Thyroid gland (tissue), 4 donors: Measurements from ENCODE around the gene RNF40. TPM values are rescaled to one million over a fixed set of nuclear protein-coding genes. Genes with fewer than 3 reads are reported as not detected.

Experiments
- DNase-seq, 2 donors: peaks; one replicate each; pipeline ENCODE4 v3.0.0-alpha.2; 2019
- H3K27ac ChIP-seq, 3 donors: fragments of 200-600 bp; sonication (generic); 1 replicate in 2 of 3; 2 replicates in 1 of 3; pipeline ENCODE4 v1.5.1; 2016 to 2019; ENCODE audit warnings: mild to moderate bottlenecking in 1 of 3, moderate library complexity in 1 of 3
- H3K27me3 ChIP-seq: fragments of 200-600 bp; sonication (generic); one replicate; pipeline ENCODE4 v1.5.1; 2019
- H3K36me3 ChIP-seq, 2 donors: fragments of 200-600 bp; sonication (generic); one replicate each; pipeline ENCODE4 v1.5.1; 2016 to 2019
- H3K4me1 ChIP-seq, 2 donors: fragments of 200-600 bp; sonication (generic); one replicate each; pipeline ENCODE4 v1.5.1; 2017 to 2019
- H3K4me3 ChIP-seq, 3 donors: fragments of 200-600 bp; sonication (generic); replicated peaks in 1 of 3; 1 replicate in 2 of 3; 2 replicates in 1 of 3; pipeline ENCODE4 v1.5.1; 2016; ENCODE audit warnings: mild to moderate bottlenecking in 1 of 3
- H3K9me3 ChIP-seq: fragments of 200-600 bp; sonication (generic); one replicate; pipeline ENCODE4 v1.5.1; 2017
- CTCF ChIP-seq, 6 experiments: fragments of 200-600 bp in 3 of 6; fragments of 450-650 bp in 3 of 6; sonication (generic) in 3 of 6; IDR thresholded peaks; one replicate each; pipeline ENCODE4 v1.5.1; 2016 to 2019; ENCODE audit warnings: antibody characterized with exemption in 6 of 6, mild to moderate bottlenecking in 2 of 6, inconsistent platforms in 1 of 6, moderate library complexity in 1 of 6
- POLR2A ChIP-seq, 2 donors: fragments of 450-650 bp; IDR thresholded peaks; one replicate each; pipeline ENCODE4 v1.6.1; 2017; ENCODE audit warnings: antibody characterized with exemption in 2 of 2, mild to moderate bottlenecking in 2 of 2, moderate library complexity in 1 of 2
- WGBS, 2 donors: methylation state at CpG; one replicate each; pipeline ENCODE4 v1.1.5; 2017; 5-methylcytosine and 5-hydroxymethylcytosine counted together
- intact Hi-C: fragments of 100-400 bp; cut with DNase I; formaldehyde crosslinking; loops from one replicate; pipeline ENCODE4 v1.15.1; 2023
- total RNA-seq, 4 donors: library from RNA; depleted of rRNA; stranded (reverse); fragments of >200 nt; gene quantifications; one replicate each; pipeline ENCODE4 v1.2.3, GENCODE V29; 2016

The RNF40 gene
- total RNA-seq, 4 donors from 2014 or later = 105 to 147 (median 113) TPM

- DNase-seq = no peak
- no peak for TF ChIP-seq CTCF (IDR thresholded peaks at IDR 0.05)
- no peak for TF ChIP-seq POLR2A (IDR thresholded peaks at IDR 0.05)
- intact Hi-C loops = no loop called here
- Histone ChIP-seq H3K4me3 (no peak overlapping the region), H3K27ac (no peak overlapping the region), H3K4me1 (no peaks in the 10 kb centered on the region), H3K36me3 (peaks cover 28 to 30% of the 10 kb centered on the region in 2 donors), H3K27me3 (no peaks in the 10 kb centered on the region), H3K9me3 (no peaks in the 10 kb centered on the region)
- 89 to 92% methylated on average over 2 to 4 of the region's 4 CpGs for WGBS, 2 donors
These were observed 8.5 kb upstream of the RNF40 start for GRCh38 chr16:30753596-30753995.

- WGBS, 2 donors = 94 to 95% methylated on average over 13 to 19 of the region's 20 CpGs
- H3K4me1 ChIP-seq = peaks cover 5 to 6% of the 10 kb centered on the region in 2 donors
- H3K36me3 ChIP-seq = peaks cover 26% of the 10 kb centered on the region in 2 donors
- no peak for TF ChIP-seq CTCF (IDR thresholded peaks at IDR 0.05)
- TF ChIP-seq POLR2A (IDR thresholded peaks at IDR 0.05) = no peak
- H3K4me3 ChIP-seq = no peak overlapping the region
- DNase-seq = no peak
- no peak overlapping the region for H3K27ac ChIP-seq
- no peaks in the 10 kb centered on the region for H3K27me3 ChIP-seq
- intact Hi-C loops = no loop called here
- no peaks in the 10 kb centered on the region for H3K9me3 ChIP-seq
These were observed 6.0 kb upstream of the RNF40 start for GRCh38 chr16:30755955-30756780.

- DNase-seq = no peak
- peaks cover 22% of the 10 kb centered on the region in 2 donors for H3K36me3 ChIP-seq
- H3K27me3 ChIP-seq = no peaks in the 10 kb centered on the region
- H3K27ac ChIP-seq = no peak overlapping the region
- TF ChIP-seq CTCF (IDR thresholded peaks at IDR 0.05) (no peak), POLR2A (IDR thresholded peaks at IDR 0.05) (no peak)
- H3K9me3 ChIP-seq = no peaks in the 10 kb centered on the region
- H3K4me3 ChIP-seq = no peak overlapping the region
- 94 to 97% methylated on average over 2 to 11 of the region's 13 CpGs for WGBS, 2 donors
- peaks cover 9 to 10% of the 10 kb centered on the region in 2 donors for H3K4me1 ChIP-seq
- intact Hi-C loops = no loop called here
These were observed 5.4 kb upstream of the RNF40 start for GRCh38 chr16:30756781-30757100.

- DNase-seq = no peak
- TF ChIP-seq POLR2A (IDR thresholded peaks at IDR 0.05) (no peak), CTCF (IDR thresholded peaks at IDR 0.05) (no peak)
- no peaks in the 10 kb centered on the region for H3K9me3 ChIP-seq
- no peaks in the 10 kb centered on the region for H3K27me3 ChIP-seq
- peaks cover 9 to 10% of the 10 kb centered on the region in 2 donors for H3K4me1 ChIP-seq
- peaks cover 22% of the 10 kb centered on the region in 2 donors for H3K36me3 ChIP-seq
- intact Hi-C loops = no loop called here
- 95 to 99% methylated on average over 5 to 7 of the region's 7 CpGs for WGBS, 2 donors
- H3K27ac ChIP-seq = no peak overlapping the region
- H3K4me3 ChIP-seq = no peak overlapping the region
These were observed 4.8 kb upstream of the RNF40 start for GRCh38 chr16:30757316-30757715.

- no peaks in the 10 kb centered on the region for H3K27me3 ChIP-seq
- no peak for DNase-seq
- intact Hi-C loops = no loop called here
- H3K4me1 ChIP-seq = peaks cover 22 to 24% of the 10 kb centered on the region in 2 donors
- no peak overlapping the region for H3K27ac ChIP-seq
- no peak for TF ChIP-seq POLR2A (IDR thresholded peaks at IDR 0.05)
- no peaks in the 10 kb centered on the region for H3K9me3 ChIP-seq
- peaks cover 15 to 16% of the 10 kb centered on the region in 2 donors for H3K36me3 ChIP-seq
- H3K4me3 ChIP-seq = no peak overlapping the region
- 83 to 96% methylated on average over 10 of the region's 10 CpGs for WGBS, 2 donors
These were observed 3.1 kb upstream of the RNF40 start for GRCh38 chr16:30758988-30759491.
